HG03159 (cell line): Measurements from ENCODE around the gene FIBP.
A peak's percentile ranks its signal among the peaks of the same experiment; 100 is the strongest.

Experiments
- ATAC-seq: cut with Tn5 transposase; IDR thresholded peaks from one replicate; pipeline ENCODE4 v1.9.1; 2021; ENCODE audit warnings: mild to moderate bottlenecking, moderate library complexity; ENCODE audit not compliant: unreplicated experiment

Gene FIBP

GRCh38 chr11:65860278-65861164 is 27.8 kb downstream of the FIBP start, which contains the start of gene MUS81:
MUS81 (plus strand) TSS chr11:65860433; CDS start chr11:65860754, 321 bp downstream.
- no peak for ATAC-seq

DNA sequence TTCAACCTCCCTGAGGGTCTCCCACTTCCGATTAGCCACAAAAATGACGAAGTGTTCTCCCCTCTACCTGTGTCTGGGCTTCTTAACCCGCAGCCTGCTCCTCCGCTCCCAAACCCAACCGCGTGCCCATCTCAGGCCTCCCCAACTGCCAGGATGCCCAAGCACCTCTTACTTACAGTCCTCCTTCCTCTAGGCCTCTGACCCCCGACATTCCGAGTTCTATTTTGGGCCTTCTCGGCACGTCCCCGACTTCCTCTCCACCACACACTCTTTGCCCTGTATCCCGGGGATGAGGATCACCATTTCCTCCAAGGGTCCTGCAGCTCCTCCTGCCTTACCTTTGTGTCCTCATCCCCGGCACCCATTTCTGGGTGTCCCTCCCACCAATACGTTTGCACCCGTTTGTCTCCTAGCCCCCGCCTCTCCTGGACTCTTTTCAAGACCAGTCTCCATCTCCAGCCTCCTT is 28.4 kb downstream of the FIBP start:
- no peak for ATAC-seq

- ATAC-seq, result peak; percentile 50
These were observed 29.0 kb downstream of the FIBP start for GRCh38 chr11:65859095-65859811.

- ATAC-seq, result no peak
These were observed 29.6 kb downstream of the FIBP start for GRCh38 chr11:65858681-65859087.

GRCh38 chr11:65857853-65858680 is 30.2 kb downstream of the FIBP start, which contains the start of gene CFL1:
CFL1 (minus strand) TSS chr11:65858180; CDS start chr11:65858099, 81 bp downstream.
- ATAC-seq, result peak; percentile 45

DNA sequence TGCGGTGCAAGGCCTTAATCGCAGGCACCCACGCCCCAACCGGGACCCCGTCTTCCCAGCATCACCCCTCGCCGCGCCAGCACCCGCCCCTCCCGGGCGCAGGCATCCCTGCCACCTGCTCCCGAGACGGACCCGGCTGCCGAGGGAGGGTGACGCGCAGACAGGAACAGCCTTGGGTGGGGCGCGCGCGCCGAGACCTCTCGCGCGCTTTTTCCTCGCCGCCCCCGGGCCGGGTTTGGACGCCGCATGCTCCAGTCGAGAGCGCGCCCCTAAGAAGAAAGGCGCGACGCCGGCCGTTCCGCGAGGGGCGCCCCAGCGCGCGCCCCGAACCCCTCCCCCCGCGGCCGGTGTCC is 30.8 kb downstream of the FIBP start:
- ATAC-seq, result peak; percentile 0

DNA sequence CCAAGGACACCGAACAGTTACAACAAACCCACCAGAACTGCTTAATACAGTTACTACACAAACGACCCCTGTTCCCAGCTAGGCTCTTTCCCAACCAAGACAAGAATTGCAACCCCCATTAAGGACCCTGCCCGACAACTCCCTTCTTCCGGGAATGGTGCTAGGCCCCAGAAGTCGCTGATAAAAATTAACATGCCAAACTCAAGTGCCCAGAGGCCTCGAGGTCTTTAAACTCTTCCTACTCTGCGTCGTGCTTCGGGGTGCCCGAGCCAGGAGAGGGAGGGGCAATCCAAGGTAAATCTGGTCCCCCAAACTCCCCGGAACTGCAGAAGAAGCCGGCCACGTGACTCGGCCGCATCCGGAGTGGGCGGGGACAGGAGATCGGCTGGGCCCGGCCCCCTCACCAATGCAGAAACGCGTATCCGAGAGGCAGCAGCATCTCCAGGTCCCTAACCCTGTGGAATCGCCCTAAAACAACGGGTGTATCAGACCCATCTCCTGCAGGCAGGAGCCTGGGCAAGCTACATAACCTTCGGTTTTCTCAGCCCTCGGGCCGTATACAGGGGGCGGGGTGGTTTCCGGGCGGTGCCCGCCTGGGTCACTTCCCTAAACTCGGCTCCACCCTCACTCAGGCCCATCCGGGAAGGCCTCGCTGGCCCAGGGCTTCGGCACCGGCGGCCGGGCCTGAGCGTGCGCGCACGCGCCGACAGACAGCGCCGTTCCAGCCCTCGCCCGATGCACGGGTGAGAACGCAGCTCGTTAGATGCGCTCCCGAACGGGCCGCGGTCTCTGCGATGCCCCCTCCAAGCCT is 31.4 kb downstream of the FIBP start:
- ATAC-seq, result peak; percentile 13

DNA sequence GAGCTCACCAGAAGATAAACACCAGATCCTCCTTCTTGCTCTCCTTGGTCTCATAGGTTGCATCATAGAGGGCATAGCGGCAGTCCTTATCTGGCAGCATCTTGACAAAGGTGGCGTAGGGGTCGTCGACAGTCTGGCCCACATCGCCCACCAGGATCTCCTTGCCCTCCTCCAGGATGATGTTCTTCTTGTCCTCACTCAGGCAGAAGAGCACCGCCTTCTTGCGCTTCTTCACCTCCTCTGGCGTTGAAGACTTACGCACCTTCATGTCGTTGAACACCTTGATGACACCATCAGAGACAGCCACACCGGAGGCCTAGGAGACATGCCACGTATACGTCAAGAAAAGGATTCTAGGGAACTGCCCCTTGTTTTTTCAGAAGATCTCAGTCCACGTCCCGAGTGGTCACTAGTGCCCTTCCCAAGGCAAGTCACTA is 32.3 kb downstream of the FIBP start:
- ATAC-seq, result no peak

DNA sequence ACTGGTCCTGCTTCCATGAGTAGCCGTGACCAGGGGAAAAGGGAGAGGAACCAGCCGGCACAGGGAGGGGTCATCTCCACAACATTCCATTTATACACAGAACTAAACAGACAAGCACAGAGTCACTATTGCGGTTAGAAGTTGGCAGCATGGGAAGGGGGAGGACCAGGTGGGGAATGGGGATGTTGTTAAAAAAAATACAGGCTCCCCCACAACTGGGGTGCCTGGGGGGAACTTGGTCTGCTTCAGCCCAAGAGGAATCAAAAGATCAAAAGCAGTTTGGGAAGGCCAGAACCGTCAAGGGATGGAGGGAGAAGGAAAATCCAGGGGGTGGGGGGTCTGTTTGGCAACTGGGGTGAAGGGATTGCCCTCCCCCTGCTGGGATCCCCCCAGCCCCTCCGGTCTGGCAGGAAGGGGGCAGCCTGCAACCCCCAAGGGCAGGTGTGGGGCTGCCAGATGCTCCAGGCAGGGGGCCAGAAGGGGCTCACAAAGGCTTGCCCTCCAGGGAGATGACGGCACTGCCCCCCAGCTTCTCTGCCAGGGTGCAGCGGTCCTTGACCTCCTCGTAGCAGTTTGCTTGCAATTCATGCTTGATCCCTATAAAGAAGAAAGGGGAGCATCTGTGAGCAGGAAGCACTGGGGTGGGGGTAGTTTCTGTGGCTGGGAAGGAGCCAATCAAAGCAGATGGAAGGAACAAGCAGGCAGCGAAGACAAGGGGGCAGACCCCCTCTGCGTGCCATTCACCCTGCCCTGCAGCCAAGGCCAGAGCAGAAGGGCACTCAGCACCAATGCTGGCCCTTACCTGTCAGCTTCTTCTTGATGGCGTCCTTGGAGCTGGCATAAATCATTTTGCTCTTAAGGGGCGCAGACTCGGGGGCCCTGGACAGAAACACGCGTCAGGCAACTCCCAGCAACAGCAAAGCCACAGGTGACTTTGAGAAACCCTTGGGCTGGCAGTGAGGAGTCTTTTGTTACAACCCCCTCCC is 33.1 kb downstream of the FIBP start:
- ATAC-seq, result no peak

DNA sequence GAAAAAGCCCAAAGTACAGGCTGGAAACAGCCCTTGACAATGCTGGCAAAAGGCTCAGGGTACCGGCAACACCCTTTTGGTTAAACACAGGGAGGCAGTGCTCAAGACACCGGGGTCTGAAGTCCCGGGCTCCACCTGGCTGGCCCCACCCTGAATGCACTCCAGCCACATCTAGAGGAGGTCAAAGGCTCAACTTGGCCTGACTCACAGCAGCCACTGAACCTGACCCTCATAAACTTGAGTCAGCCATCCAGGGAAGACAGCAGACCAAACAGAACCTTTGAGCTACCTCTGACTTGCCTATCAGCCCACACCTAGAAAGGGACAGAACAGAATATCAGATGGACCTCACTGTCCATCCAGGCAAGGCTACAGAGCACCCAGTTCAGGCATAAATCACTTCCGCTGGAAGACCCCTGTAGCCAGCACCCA is 34.1 kb downstream of the FIBP start:
- ATAC-seq, result no peak

GRCh38 chr11:65853246-65853979 is 34.9 kb downstream of the FIBP start:
- ATAC-seq, result no peak

GRCh38 chr11:65852508-65853245 is 35.6 kb downstream of the FIBP start:
- no peak for ATAC-seq

GRCh38 chr11:65851811-65852507 is 36.3 kb downstream of the FIBP start:
- no peak for ATAC-seq

- ATAC-seq, result no peak
These were observed 37.1 kb downstream of the FIBP start for GRCh38 chr11:65851083-65851579.

DNA sequence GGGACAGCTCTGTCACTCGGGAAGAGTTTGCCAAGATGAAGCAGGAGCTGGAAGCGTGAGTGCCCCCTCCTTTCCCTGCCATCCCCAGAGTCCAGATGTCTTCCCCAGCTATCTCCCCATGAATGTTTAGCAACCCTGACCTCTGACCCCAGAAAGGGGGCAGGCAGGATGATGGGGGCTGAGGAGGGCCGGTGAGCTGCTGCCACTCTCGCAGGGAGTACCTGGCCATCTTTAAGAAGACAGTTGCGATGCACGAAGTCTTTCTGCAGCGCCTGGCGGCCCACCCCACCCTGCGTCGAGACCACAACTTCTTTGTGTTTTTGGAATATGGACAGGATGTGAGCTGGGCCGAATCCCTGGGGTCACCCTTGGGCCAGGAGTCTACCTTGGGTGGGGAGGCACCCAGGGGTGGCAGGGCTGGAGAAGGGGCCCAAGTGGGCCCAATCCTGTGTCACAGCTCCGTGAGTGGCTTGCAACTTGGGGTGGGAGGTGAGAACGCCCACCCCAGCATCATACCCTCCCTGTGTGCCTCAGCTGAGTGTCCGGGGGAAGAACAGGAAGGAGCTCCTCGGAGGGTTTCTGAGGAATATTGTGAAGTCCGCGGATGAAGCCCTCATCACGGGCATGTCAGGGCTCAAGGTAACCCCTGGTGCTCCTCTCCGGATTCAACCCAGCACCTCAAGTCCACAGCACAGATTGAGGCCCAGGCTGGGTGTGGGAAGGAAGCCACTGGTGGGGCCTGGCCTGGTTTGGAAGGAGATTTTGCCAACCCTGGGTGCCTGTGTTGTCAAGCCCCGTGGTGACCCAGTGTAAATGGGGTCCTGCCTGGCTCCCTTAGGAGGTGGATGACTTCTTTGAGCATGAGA is 37.8 kb downstream of the FIBP start:
- no peak for ATAC-seq

GRCh38 chr11:65849771-65850216 is 38.5 kb downstream of the FIBP start:
- no peak for ATAC-seq
